Measurements from ENCODE around the gene NDST3.

The NDST3 gene

GRCh38 chr4:118076958-118077766 is 42.9 kb downstream of the NDST3 start:
- in situ Hi-C loops (cut with MboI; ENCODE audit: low sequenced_read_pairs) = no loop called here

GRCh38 chr4:118077767-118078105 is 43.5 kb downstream of the NDST3 start:
- in situ Hi-C loops (cut with MboI; ENCODE audit: low sequenced_read_pairs) = no loop called here

- in situ Hi-C loops (cut with MboI; ENCODE audit: low sequenced_read_pairs) = no loop called here
These were observed 47.1 kb downstream of the NDST3 start for GRCh38 chr4:118081434-118081833.

- in situ Hi-C loops (cut with MboI; ENCODE audit: low sequenced_read_pairs) = no loop called here
These were observed 47.9 kb downstream of the NDST3 start for GRCh38 chr4:118082182-118082581.

GRCh38 chr4:118085700-118086099 is 51.4 kb downstream of the NDST3 start:
- in situ Hi-C loops (cut with MboI; ENCODE audit: low sequenced_read_pairs) = no loop called here

GRCh38 chr4:118086344-118086743 is 52.1 kb downstream of the NDST3 start:
- in situ Hi-C loops (cut with MboI; ENCODE audit: low sequenced_read_pairs) = no loop called here

- in situ Hi-C loops (cut with MboI; ENCODE audit: low sequenced_read_pairs) = no loop called here
These were observed 53.1 kb downstream of the NDST3 start for GRCh38 chr4:118087366-118087765.

- in situ Hi-C loops (cut with MboI; ENCODE audit: low sequenced_read_pairs) = no loop called here
These were observed 64.8 kb downstream of the NDST3 start for GRCh38 chr4:118099106-118099505.

- in situ Hi-C loops (cut with MboI; ENCODE audit: low sequenced_read_pairs) = no loop called here
These were observed 67.9 kb downstream of the NDST3 start for GRCh38 chr4:118102195-118102594.

GRCh38 chr4:118112117-118113046 is 78.1 kb downstream of the NDST3 start:
- in situ Hi-C loops (cut with MboI; ENCODE audit: low sequenced_read_pairs) = no loop called here

- in situ Hi-C loops (cut with MboI; ENCODE audit: low sequenced_read_pairs) = no loop called here
These were observed 78.9 kb downstream of the NDST3 start for GRCh38 chr4:118113220-118113619.

GRCh38 chr4:118114720-118115119 is 80.4 kb downstream of the NDST3 start:
- in situ Hi-C loops (cut with MboI; ENCODE audit: low sequenced_read_pairs) = no loop called here

- in situ Hi-C loops (cut with MboI; ENCODE audit: low sequenced_read_pairs) = no loop called here
These were observed 86.0 kb downstream of the NDST3 start for GRCh38 chr4:118120120-118120760.

- in situ Hi-C loops (cut with MboI; ENCODE audit: low sequenced_read_pairs) = no loop called here
These were observed 90.7 kb downstream of the NDST3 start for GRCh38 chr4:118124997-118125396.

- in situ Hi-C loops (cut with MboI; ENCODE audit: low sequenced_read_pairs) = no loop called here
These were observed 105.0 kb downstream of the NDST3 start for GRCh38 chr4:118139241-118139640.

- in situ Hi-C loops (cut with MboI; ENCODE audit: low sequenced_read_pairs) = no loop called here
These were observed 107.0 kb downstream of the NDST3 start for GRCh38 chr4:118141240-118141639.

- in situ Hi-C loops (cut with MboI; ENCODE audit: low sequenced_read_pairs) = no loop called here
These were observed 120.4 kb downstream of the NDST3 start for GRCh38 chr4:118154649-118155048.

- in situ Hi-C loops (cut with MboI; ENCODE audit: low sequenced_read_pairs) = no loop called here
These were observed 121.2 kb downstream of the NDST3 start for GRCh38 chr4:118155516-118155915.

GRCh38 chr4:118158763-118159375 is 124.6 kb downstream of the NDST3 start:
- in situ Hi-C loops (cut with MboI; ENCODE audit: low sequenced_read_pairs) = no loop called here

- in situ Hi-C loops (cut with MboI; ENCODE audit: low sequenced_read_pairs) = no loop called here
These were observed 133.0 kb downstream of the NDST3 start for GRCh38 chr4:118167306-118167705.

- in situ Hi-C loops (cut with MboI; ENCODE audit: low sequenced_read_pairs) = no loop called here
These were observed 137.1 kb downstream of the NDST3 start for GRCh38 chr4:118171381-118171780.
